ENCODE data around the gene ZFC3H1. TPM values are rescaled to one million over a fixed set of nuclear protein-coding genes. Genes with fewer than 3 reads are reported as not detected.
"Not testable (repeated sequence)": the region's sequence is repeated elsewhere in the genome, so short reads cannot be mapped to it uniquely, and the experiment has no call there.

Gene ZFC3H1
- total and polyA plus RNA-seq, 4 donors, result 38.5 to 62.4 (median 59.7) TPM

DNA sequence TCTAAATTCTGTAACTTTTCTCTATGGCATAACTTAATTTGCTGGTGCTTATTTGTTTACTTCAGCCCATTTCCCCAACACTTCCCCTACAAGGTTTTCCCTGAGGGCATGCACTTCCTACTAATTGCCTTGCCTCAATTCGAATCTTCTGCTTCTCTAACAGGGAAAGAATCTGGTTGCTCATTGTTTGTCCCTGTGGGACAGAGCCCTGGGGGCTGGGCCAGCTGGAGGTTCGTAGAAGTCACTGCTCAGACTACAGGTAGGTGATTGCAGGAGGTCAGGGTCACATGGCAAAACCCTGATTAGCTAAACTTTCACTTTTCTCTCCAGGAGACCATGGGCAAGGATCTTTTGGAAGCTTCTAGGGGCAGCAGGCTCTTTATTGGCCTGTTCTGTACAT lies 72.0 kb downstream of the ZFC3H1 start:
- DNase-seq (ENCODE audit: low read depth in 4 of 6, low spot score in 6 of 6), result no peak
- Histone ChIP-seq H3K27me3 (ENCODE audit: control insufficient read depth, insufficient read depth, low read length) (no peaks in the 10 kb centered on the region), H3K36me3 (ENCODE audit: control insufficient read depth, insufficient read depth, low read length) (no peaks in the 10 kb centered on the region), H3K4me1 (ENCODE audit: control insufficient read depth, insufficient read depth, low read length) (no peaks in the 10 kb centered on the region), H3K9me3 (ENCODE audit: control insufficient read depth, insufficient read depth, low read length) (no peaks in the 10 kb centered on the region), H3K4me3 (ENCODE audit: low read depth, low read length) (no peak overlapping the region), H3K27ac (ENCODE audit: low read depth, low read length) (no peak overlapping the region)
- WGBS (ENCODE audit: insufficient coverage), result no CpG with 5 or more reads among the region's 2 CpGs

DNA sequence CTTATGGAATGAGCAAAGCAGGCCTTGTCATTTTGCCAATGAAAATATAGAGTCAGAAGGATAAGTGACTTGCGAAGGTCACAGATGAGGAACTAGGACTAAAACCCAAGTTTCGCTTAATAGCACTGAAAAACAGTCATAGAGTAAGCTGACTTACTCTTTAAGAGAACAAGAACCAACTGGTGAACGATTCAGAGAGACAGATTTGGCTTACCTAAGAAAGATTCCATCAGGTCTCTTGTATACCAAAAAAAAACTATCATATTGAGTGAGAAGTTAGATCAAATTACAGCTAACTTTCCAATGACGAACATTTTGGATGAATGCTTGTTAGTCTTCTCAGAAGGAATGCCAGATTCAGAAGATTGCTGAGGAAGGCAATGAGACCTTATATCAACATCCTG lies 74.2 kb downstream of the ZFC3H1 start:
- WGBS (ENCODE audit: insufficient coverage), result 87% methylated on average over 3 of the region's 4 CpGs
- no peak for DNase-seq (ENCODE audit: low read depth in 4 of 6, low spot score in 6 of 6)
- no peak overlapping the region for H3K27ac ChIP-seq (ENCODE audit: low read depth, low read length)
- H3K4me3 ChIP-seq (ENCODE audit: low read depth, low read length), result no peak overlapping the region
- no peaks in the 10 kb centered on the region for H3K27me3 ChIP-seq (ENCODE audit: control insufficient read depth, insufficient read depth, low read length)
- no peaks in the 10 kb centered on the region for H3K4me1 ChIP-seq (ENCODE audit: control insufficient read depth, insufficient read depth, low read length)
- H3K36me3 ChIP-seq (ENCODE audit: control insufficient read depth, insufficient read depth, low read length), result no peaks in the 10 kb centered on the region
- no peaks in the 10 kb centered on the region for H3K9me3 ChIP-seq (ENCODE audit: control insufficient read depth, insufficient read depth, low read length)

DNA sequence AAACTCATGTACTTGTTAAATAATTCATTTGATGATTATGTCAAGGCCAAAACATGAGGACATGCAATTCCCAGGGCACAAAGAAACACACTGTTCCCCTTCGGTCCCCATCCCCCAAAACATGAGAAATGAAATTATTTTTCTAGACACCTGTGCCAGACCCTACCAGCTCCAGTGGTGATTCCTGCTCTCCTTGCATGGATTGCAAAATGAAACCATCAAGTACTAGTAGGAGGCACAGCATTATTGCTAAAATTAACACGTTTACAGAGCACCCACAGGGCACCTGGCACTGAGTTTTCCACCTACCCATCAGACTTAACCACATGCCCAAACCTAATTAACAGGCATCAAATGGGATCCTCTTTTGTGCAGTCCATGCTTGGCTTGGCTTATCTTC lies 76.6 kb downstream of the ZFC3H1 start:
- Histone ChIP-seq H3K9me3 (ENCODE audit: control insufficient read depth, insufficient read depth, low read length) (no peaks in the 10 kb centered on the region), H3K4me1 (ENCODE audit: control insufficient read depth, insufficient read depth, low read length) (no peaks in the 10 kb centered on the region), H3K27me3 (ENCODE audit: control insufficient read depth, insufficient read depth, low read length) (no peaks in the 10 kb centered on the region), H3K36me3 (ENCODE audit: control insufficient read depth, insufficient read depth, low read length) (peaks cover 2% of the 10 kb centered on the region), H3K4me3 (ENCODE audit: low read depth, low read length) (no peak overlapping the region), H3K27ac (ENCODE audit: low read depth, low read length) (no peak overlapping the region)
- 80% methylated on average over 2 of the region's 2 CpGs for WGBS (ENCODE audit: insufficient coverage)
- DNase-seq (ENCODE audit: low read depth in 4 of 6, low spot score in 6 of 6), result no peak

DNA sequence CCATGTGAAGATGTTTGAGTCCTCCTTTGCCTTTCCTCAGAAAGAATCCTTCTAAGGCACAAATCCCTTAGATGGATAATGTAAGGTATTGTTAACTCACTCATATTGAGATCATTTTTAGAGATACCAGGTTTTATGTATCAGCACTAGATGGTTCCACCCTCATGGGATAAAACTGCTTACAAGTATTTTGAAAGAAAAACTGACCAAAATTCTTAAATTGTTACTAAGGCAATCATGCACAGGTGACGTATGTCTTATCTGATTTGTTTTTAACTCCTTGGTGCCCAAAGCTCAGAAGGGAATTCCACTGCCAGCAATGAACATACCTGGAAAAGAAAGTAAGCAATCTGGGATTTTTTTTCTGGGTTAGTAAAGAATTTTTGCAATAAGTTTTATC lies 78.4 kb downstream of the ZFC3H1 start:
- WGBS (ENCODE audit: insufficient coverage), result no CpG with 5 or more reads among the region's 1 CpG

DNA sequence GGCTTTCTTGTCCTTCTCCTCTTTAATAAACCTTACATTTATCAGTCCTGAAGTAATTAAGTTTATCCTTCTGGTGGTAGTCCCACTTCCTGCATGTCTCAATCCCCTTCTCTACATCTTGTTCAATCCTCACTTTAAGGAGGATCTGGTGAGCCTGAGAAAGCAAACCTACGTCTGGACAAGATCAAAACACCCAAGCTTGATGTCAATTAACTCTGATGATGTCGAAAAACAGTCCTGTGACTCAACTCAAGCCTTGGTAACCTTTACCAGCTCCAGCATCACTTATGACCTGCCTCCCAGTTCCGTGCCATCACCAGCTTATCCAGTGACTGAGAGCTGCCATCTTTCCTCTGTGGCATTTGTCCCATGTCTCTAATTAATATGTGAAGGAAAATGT lies 79.3 kb downstream of the ZFC3H1 start:
- WGBS (ENCODE audit: insufficient coverage), result 94% methylated on average over 2 of the region's 3 CpGs
- Histone ChIP-seq H3K36me3 (ENCODE audit: control insufficient read depth, insufficient read depth, low read length) (peaks cover 2% of the 10 kb centered on the region), H3K4me3 (ENCODE audit: low read depth, low read length) (no peak overlapping the region), H3K27me3 (ENCODE audit: control insufficient read depth, insufficient read depth, low read length) (no peaks in the 10 kb centered on the region), H3K9me3 (ENCODE audit: control insufficient read depth, insufficient read depth, low read length) (no peaks in the 10 kb centered on the region), H3K27ac (ENCODE audit: low read depth, low read length) (no peak overlapping the region), H3K4me1 (ENCODE audit: control insufficient read depth, insufficient read depth, low read length) (no peaks in the 10 kb centered on the region)
- DNase-seq (ENCODE audit: low read depth in 4 of 6, low spot score in 6 of 6), result no peak

More for the DNA sequence above, 78.4 kb downstream of the ZFC3H1 start:
- no peak for DNase-seq (ENCODE audit: low read depth in 4 of 6, low spot score in 6 of 6)
- H3K27me3 ChIP-seq (ENCODE audit: control insufficient read depth, insufficient read depth, low read length), result no peaks in the 10 kb centered on the region
- no peak overlapping the region for H3K27ac ChIP-seq (ENCODE audit: low read depth, low read length)
- H3K9me3 ChIP-seq (ENCODE audit: control insufficient read depth, insufficient read depth, low read length), result no peaks in the 10 kb centered on the region
- peaks cover 2% of the 10 kb centered on the region for H3K36me3 ChIP-seq (ENCODE audit: control insufficient read depth, insufficient read depth, low read length)
- H3K4me3 ChIP-seq (ENCODE audit: low read depth, low read length), result no peak overlapping the region
- H3K4me1 ChIP-seq (ENCODE audit: control insufficient read depth, insufficient read depth, low read length), result no peaks in the 10 kb centered on the region

DNA sequence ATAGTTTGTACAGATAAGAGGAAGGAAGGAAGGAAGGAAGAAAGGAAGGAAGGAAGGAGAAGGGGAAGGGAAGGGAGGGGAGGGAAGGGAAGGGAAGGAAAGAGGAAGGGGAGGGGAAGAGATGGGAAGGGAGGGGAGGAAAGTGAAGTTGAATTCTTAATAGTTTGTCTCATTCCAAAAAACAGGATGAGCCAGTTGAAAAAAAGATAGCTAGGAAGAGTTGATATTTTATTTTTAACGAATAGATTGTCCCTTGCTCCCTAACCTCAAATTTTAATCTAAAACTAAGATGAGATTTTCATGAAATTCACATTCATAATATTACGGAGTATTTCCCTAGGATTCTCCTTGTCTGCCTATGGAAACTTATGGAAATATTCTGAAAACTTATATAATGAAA lies 80.7 kb downstream of the ZFC3H1 start:
- WGBS (ENCODE audit: insufficient coverage), result no CpG with 5 or more reads among the region's 2 CpGs
- Histone ChIP-seq H3K9me3 (ENCODE audit: control insufficient read depth, insufficient read depth, low read length) (no peaks in the 10 kb centered on the region), H3K4me3 (ENCODE audit: low read depth, low read length) (no peak overlapping the region), H3K27me3 (ENCODE audit: control insufficient read depth, insufficient read depth, low read length) (no peaks in the 10 kb centered on the region), H3K27ac (ENCODE audit: low read depth, low read length) (no peak overlapping the region), H3K4me1 (ENCODE audit: control insufficient read depth, insufficient read depth, low read length) (no peaks in the 10 kb centered on the region), H3K36me3 (ENCODE audit: control insufficient read depth, insufficient read depth, low read length) (peaks cover 2% of the 10 kb centered on the region)
- no peak for DNase-seq (ENCODE audit: low read depth in 4 of 6, low spot score in 6 of 6)

DNA sequence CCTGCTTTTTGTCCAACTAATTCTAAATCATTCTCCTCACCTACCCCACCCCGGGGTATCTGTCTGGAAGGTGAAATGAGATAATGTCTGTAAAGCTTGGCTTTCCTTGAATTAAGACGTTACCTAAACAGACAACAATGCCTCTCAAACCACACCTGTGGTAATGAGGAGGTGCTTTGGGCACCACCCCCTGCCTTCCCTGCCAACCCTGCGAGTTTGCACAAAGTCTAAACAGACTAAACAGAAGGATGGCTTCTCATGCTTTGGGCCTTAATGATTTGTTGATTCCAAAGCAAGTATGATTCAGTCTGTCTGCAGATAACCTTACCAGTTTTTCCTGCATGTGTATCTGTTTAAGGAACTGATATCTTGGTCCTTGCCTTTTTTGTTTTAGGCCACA lies 82.4 kb downstream of the ZFC3H1 start:
- no CpG with 5 or more reads among the region's 3 CpGs for WGBS (ENCODE audit: insufficient coverage)
- DNase-seq (ENCODE audit: low read depth in 4 of 6, low spot score in 6 of 6), result no peak

DNA sequence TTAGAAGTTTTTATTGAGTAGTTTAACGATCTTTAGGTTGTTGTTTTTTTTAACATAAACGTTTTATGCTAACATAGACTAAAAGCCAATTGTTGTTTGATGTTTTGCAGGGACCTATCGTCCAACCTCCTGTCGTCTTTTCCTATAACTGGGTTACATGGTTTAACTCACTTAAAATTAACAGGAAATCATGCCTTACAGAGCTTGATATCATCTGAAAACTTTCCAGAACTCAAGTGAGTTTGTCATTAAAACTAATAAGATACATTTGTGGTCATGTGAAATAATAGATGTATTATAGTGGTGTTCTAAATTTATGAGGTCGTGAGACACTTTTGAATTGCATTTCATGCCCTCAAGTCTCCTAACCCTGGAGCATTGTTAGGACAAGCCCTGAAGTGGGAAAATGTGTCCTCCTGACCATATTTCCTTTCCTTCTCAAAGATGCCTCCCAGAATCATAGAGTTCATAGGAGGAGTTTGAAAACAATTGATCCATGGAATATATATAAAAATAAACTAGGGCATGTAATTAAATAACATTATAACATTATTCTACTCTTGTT lies 84.9 kb downstream of the ZFC3H1 start:
- H3K36me3 ChIP-seq (ENCODE audit: control insufficient read depth, insufficient read depth, low read length), result no peaks in the 10 kb centered on the region
- no CpG with 5 or more reads among the region's 5 CpGs for WGBS (ENCODE audit: insufficient coverage)
- no peaks in the 10 kb centered on the region for H3K9me3 ChIP-seq (ENCODE audit: control insufficient read depth, insufficient read depth, low read length)
- H3K27ac ChIP-seq (ENCODE audit: low read depth, low read length), result no peak overlapping the region
- no peaks in the 10 kb centered on the region for H3K4me1 ChIP-seq (ENCODE audit: control insufficient read depth, insufficient read depth, low read length)
- no peaks in the 10 kb centered on the region for H3K27me3 ChIP-seq (ENCODE audit: control insufficient read depth, insufficient read depth, low read length)
- no peak overlapping the region for H3K4me3 ChIP-seq (ENCODE audit: low read depth, low read length)
- DNase-seq (ENCODE audit: low read depth in 4 of 6, low spot score in 6 of 6), result no peak

More for the DNA sequence above, 82.4 kb downstream of the ZFC3H1 start:
- H3K4me1 ChIP-seq (ENCODE audit: control insufficient read depth, insufficient read depth, low read length), result no peaks in the 10 kb centered on the region
- no peak overlapping the region for H3K4me3 ChIP-seq (ENCODE audit: low read depth, low read length)
- H3K36me3 ChIP-seq (ENCODE audit: control insufficient read depth, insufficient read depth, low read length), result peaks cover 2% of the 10 kb centered on the region
- H3K27ac ChIP-seq (ENCODE audit: low read depth, low read length), result no peak overlapping the region
- H3K9me3 ChIP-seq (ENCODE audit: control insufficient read depth, insufficient read depth, low read length), result no peaks in the 10 kb centered on the region
- H3K27me3 ChIP-seq (ENCODE audit: control insufficient read depth, insufficient read depth, low read length), result no peaks in the 10 kb centered on the region

DNA sequence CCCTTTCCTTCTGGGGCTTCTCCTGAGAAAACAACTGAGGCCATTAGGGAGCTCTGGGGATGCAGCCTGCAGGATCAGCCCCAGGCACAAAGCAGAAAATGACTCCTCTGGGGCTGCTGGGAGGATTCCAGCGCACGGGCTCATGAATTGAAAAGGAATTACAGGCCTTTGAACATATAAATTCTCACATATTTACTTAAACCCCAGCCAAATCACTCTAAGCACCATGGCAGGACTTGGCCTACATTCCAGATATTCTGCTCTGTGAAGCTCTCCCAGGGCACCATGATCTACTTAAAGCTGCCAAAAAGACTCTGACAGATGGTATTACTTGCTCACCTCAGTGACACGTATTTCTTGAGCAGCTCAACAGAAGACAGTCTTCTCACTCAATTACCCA lies 87.2 kb downstream of the ZFC3H1 start:
- peak in 2 of 6 donors; percentile 8 to 12 for DNase-seq (ENCODE audit: low read depth in 4 of 6, low spot score in 6 of 6)
- Histone ChIP-seq H3K27me3 (ENCODE audit: control insufficient read depth, insufficient read depth, low read length) (no peaks in the 10 kb centered on the region), H3K27ac (ENCODE audit: low read depth, low read length) (no peak overlapping the region), H3K9me3 (ENCODE audit: control insufficient read depth, insufficient read depth, low read length) (no peaks in the 10 kb centered on the region), H3K4me1 (ENCODE audit: control insufficient read depth, insufficient read depth, low read length) (no peaks in the 10 kb centered on the region), H3K36me3 (ENCODE audit: control insufficient read depth, insufficient read depth, low read length) (no peaks in the 10 kb centered on the region), H3K4me3 (ENCODE audit: low read depth, low read length) (no peak overlapping the region)
- WGBS (ENCODE audit: insufficient coverage), result 71% methylated on average over 3 of the region's 3 CpGs

DNA sequence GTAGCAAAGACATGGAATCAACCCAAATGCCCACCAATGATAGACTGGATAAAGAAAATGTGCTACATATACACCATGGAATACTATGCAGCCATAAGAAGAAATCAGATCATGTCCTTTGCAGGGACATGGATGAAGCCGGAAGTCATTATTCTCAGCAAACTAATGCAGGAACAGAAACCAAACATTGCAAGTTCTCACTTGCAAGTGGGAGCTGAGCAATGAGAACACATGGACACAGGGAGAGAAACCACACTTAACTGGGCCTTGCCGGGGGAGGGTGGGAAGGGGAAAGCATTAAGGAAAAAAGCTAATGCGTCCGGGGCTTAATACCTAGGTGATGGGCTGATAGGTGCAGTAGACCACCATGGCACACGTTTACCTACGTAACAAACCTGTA lies 93.8 kb downstream of the ZFC3H1 start:
- H3K4me1 ChIP-seq (ENCODE audit: control insufficient read depth, insufficient read depth, low read length); H3K27ac ChIP-seq (ENCODE audit: low read depth, low read length); H3K36me3 ChIP-seq (ENCODE audit: control insufficient read depth, insufficient read depth, low read length); H3K4me3 ChIP-seq (ENCODE audit: low read depth, low read length); DNase-seq (ENCODE audit: low read depth in 4 of 6, low spot score in 6 of 6); H3K9me3 ChIP-seq (ENCODE audit: control insufficient read depth, insufficient read depth, low read length); H3K27me3 ChIP-seq (ENCODE audit: control insufficient read depth, insufficient read depth, low read length): not testable (repeated sequence)
- WGBS (ENCODE audit: insufficient coverage), result no CpG with 5 or more reads among the region's 6 CpGs

Measured in spinal cord (tissue), 10 donors.